HepG2 (cell line): Measurements from ENCODE around the gene PAMR1. TPM values are rescaled to one million over a fixed set of nuclear protein-coding genes. Genes with fewer than 3 reads are reported as not detected.

Experiments
- ATAC-seq: fragments of 200-7000 bp; cut with Tn5 transposase; 3 replicates; pipeline ENCODE4 v1.9.1; 2020; ENCODE audit warnings: mild to moderate bottlenecking, moderate library complexity
- BruUV-seq: library from RNA; stranded (reverse); fragments of 400-500 nt; replicated peaks from 2 replicates; lab custom pipeline; 2021; lab: Mats Ljungman, UMichigan
- CTCF ChIA-PET: fragments of 300-600 bp; formaldehyde crosslinking; extraction: SDS; loops from one replicate; lab custom pipeline; 2021; ENCODE audit warnings: low total read pairs, inconsistent platforms, low intra/inter-chr PET ratio; lab: Yijun Ruan, JAX
- POLR2A ChIA-PET: fragments of 350-600 bp; sonication (Branson Sonifier 250); formaldehyde crosslinking; loops from one replicate; lab custom pipeline; 2020; ENCODE audit warnings: antibody characterized with exemption, inconsistent platforms; lab: Yijun Ruan, JAX
- DNase-seq: peaks from one replicate; pipeline ENCODE4 v3.0.0-alpha.2; 2015; ENCODE audit warnings: low spot score
- FAIRE-seq: peaks from 3 replicates; lab custom pipeline; 2011; peaks lifted over from hg19 to GRCh38; lab: Jason Lieb, UNC
- H2AFZ ChIP-seq: one replicate; pipeline ENCODE4 v1.6.1; 2011; ENCODE audit warnings: low read length, inconsistent platforms
- H3K27ac ChIP-seq: fragments of 300-600 bp; 3 replicates; pipeline ENCODE4 v1.8.0; 2011; ENCODE audit warnings: mixed run types, mild to moderate bottlenecking, mixed read lengths, low read length, inconsistent platforms; ENCODE audit not compliant: insufficient read depth; ENCODE audit errors: extremely low read length
- H3K27me3 ChIP-seq, 2 experiments: fragments of 200-600 bp in 1 of 2; 2 replicates in 1 of 2; 3 replicates in 1 of 2; pipeline versions ENCODE4 v1.6.0 to v1.8.0; 2011; ENCODE audit warnings: low read length in 2 of 2, mild to moderate bottlenecking in 2 of 2, moderate library complexity in 2 of 2, inconsistent platforms in 1 of 2; ENCODE audit not compliant: insufficient read depth in 2 of 2, control insufficient read depth in 1 of 2
- H3K36me3 ChIP-seq, 2 experiments: fragments of 200-600 bp in 1 of 2; replicated peaks in 1 of 2; 2 replicates in 1 of 2; 3 replicates in 1 of 2; pipeline versions ENCODE4 v1.5.1 to v1.8.0; 2011; ENCODE audit warnings: low read length in 2 of 2, inconsistent platforms in 1 of 2; ENCODE audit not compliant: insufficient read depth in 2 of 2, control insufficient read depth in 1 of 2
- H3K4me1 ChIP-seq: 2 replicates; pipeline ENCODE4 v1.5.1; 2012; ENCODE audit warnings: low read length, inconsistent platforms; ENCODE audit not compliant: insufficient read depth
- H3K4me2 ChIP-seq: 2 replicates; pipeline ENCODE4 v1.6.0; 2011; ENCODE audit warnings: low read depth, low read length, inconsistent platforms
- H3K4me3 ChIP-seq, 3 experiments: fragments of 200-600 bp in 1 of 3; sonication (generic), shearing (Covaris generic) in 1 of 3; replicated peaks in 1 of 3; 2 replicates each; pipeline ENCODE4 v1.5.1; 2011 to 2016; ENCODE audit warnings: low read length in 3 of 3, inconsistent platforms in 2 of 3, low read depth in 2 of 3, mild to moderate bottlenecking in 2 of 3, control low read depth in 1 of 3, mixed read lengths in 1 of 3; ENCODE audit not compliant: insufficient read depth in 1 of 3
- H3K79me2 ChIP-seq: one replicate; pipeline ENCODE4 v1.6.1; 2011; ENCODE audit warnings: low read length, inconsistent platforms; ENCODE audit not compliant: insufficient read depth
- H3K9ac ChIP-seq: 2 replicates; pipeline ENCODE4 v1.6.0; 2011; ENCODE audit warnings: mild to moderate bottlenecking, low read depth, low read length, inconsistent platforms; ENCODE audit not compliant: insufficient read depth
- H3K9me3 ChIP-seq: 2 replicates; pipeline ENCODE4 v1.5.1; 2012; ENCODE audit warnings: mild to moderate bottlenecking, low read length
- H4K20me1 ChIP-seq: 2 replicates; pipeline ENCODE4 v1.6.0; 2011; ENCODE audit warnings: inconsistent platforms, mild to moderate bottlenecking, low read length, moderate library complexity; ENCODE audit not compliant: insufficient read depth
- CC2D1A ChIP-seq: sonication (generic); formaldehyde crosslinking; IDR thresholded peaks from 2 replicates; pipeline ENCODE4 v1.8.1; 2023; ENCODE audit warnings: mild to moderate bottlenecking, missing genetic modification reagents
- E2F5 ChIP-seq: sonication (generic); formaldehyde crosslinking; conservative IDR thresholded peaks from 2 replicates; pipeline ENCODE4 v1.4.0; 2020; ENCODE audit warnings: missing genetic modification reagents
- MTF2 ChIP-seq: sonication (generic); formaldehyde crosslinking; IDR thresholded peaks from 2 replicates; pipeline ENCODE4 v1.5.0; 2020; ENCODE audit warnings: missing genetic modification reagents, borderline replicate concordance
- SMC3 ChIP-seq: IDR thresholded peaks from 2 replicates; pipeline ENCODE4 v1.6.1; 2011; ENCODE audit warnings: low read length, improper control_type of control experiment
- SP4 ChIP-seq: sonication (generic); formaldehyde crosslinking; IDR thresholded peaks from 2 replicates; pipeline ENCODE4 v1.8.1; 2023; ENCODE audit warnings: mild to moderate bottlenecking, missing genetic modification reagents
- TRAFD1 ChIP-seq: sonication (generic); formaldehyde crosslinking; IDR thresholded peaks from 2 replicates; pipeline ENCODE4 v1.5.1; 2020; ENCODE audit warnings: missing genetic modification reagents, mild to moderate bottlenecking, borderline replicate concordance
- ZNF569 ChIP-seq: sonication (generic); formaldehyde crosslinking; IDR thresholded peaks from 2 replicates; pipeline ENCODE4 v1.5.0; 2020; ENCODE audit warnings: mild to moderate bottlenecking, missing genetic modification reagents, moderate library complexity, borderline replicate concordance
- ZNF770 ChIP-seq: sonication (generic); formaldehyde crosslinking; IDR thresholded peaks from 2 replicates; pipeline ENCODE4 v1.5.0; 2020; ENCODE audit warnings: mild to moderate bottlenecking, missing genetic modification reagents
- WGBS: methylation state at CpG from one replicate; pipeline ENCODE4 v1.1.6; 2017; ENCODE audit warnings: low lambda C conversion rate; 5-methylcytosine and 5-hydroxymethylcytosine counted together
- in situ Hi-C: cut with HindIII; loops from 2 replicates; pipeline ENCODE4 v1.10.0; 2017; ENCODE audit warnings: low pct_unique_long_range_greater_than_20kb; ENCODE audit not compliant: extremely low pct_ligation_motif_present
- intact Hi-C: fragments of 100-400 bp; cut with micrococcal nuclease; formaldehyde crosslinking; loops from one replicate; pipeline ENCODE4 v1.10.0; 2022; ENCODE audit not compliant: unreplicated experiment
- polyA plus RNA-seq, 8 experiments: library from polyadenylated mRNA; depleted of rRNA in 3 of 8; stranded (reverse) in 7 of 8; unstranded in 1 of 8; fragments of >200 nt; fragmentation: Illumina TruSeq in 4 of 8; extraction: Trizol in 4 of 8; gene quantifications; 2 replicates each; pipeline versions ENCODE4 v1.2.1 to v1.2.3, GENCODE V29; 2011 to 2016; ENCODE audit warnings: low read depth in 4 of 8, missing spikeins in 1 of 8, mixed read lengths in 1 of 8; ENCODE audit not compliant: insufficient read depth in 1 of 8
- total RNA-seq, 5 experiments: library from RNA; depleted of rRNA; stranded (reverse); fragments of >200 nt; fragmentation: Illumina TruSeq; extraction: Trizol; gene quantifications; 2 replicates each; pipeline ENCODE4 v1.2.3, GENCODE V29; 2016; ENCODE audit warnings: low read depth in 1 of 5

PAMR1 gene
- total and polyA plus RNA-seq, 2 of the 13 experiments (the other 11 are each of a cell fraction or from before 2014, with no cell fraction given) = not detected

GRCh38 chr11:35466058-35466457 is 59.4 kb downstream of the PAMR1 start:
- Histone ChIP-seq H3K79me2 (no peaks in the 10 kb centered on the region), H2AFZ (no peak overlapping the region), H3K4me3 (no peak overlapping the region), H3K4me2 (no peak overlapping the region), H4K20me1 (no peaks in the 10 kb centered on the region), H3K36me3 (no peaks in the 10 kb centered on the region), H3K9ac (no peak overlapping the region), H3K27ac (no peak overlapping the region), H3K4me1 (no peaks in the 10 kb centered on the region), H3K9me3 (no peaks in the 10 kb centered on the region)
- DNase-seq (no peak), FAIRE-seq (no peak)
- in situ Hi-C loops (no loop called here), intact Hi-C loops (no loop called here)
- POLR2A ChIA-PET = no interaction called here
- CTCF ChIA-PET = no interaction called here
- under 1% methylated on average over 3 of the region's 3 CpGs for WGBS
- TF ChIP-seq CC2D1A (CRISPR knock-in tag) = no peak
- no peak for TF ChIP-seq TRAFD1 (CRISPR knock-in tag)
- no peak for TF ChIP-seq E2F5 (CRISPR knock-in tag)
- no peak for TF ChIP-seq ZNF569 (CRISPR knock-in tag)
- TF ChIP-seq ZNF770 (CRISPR knock-in tag) = no peak
- no peak for TF ChIP-seq MTF2 (CRISPR knock-in tag)
- no peak for TF ChIP-seq SP4
- TF ChIP-seq SMC3 = no peak
- TF ChIP-seq, all 625 proteins: peak for 0
- peaks cover 0 to 31% of the 10 kb centered on the region in 2 experiments; a peak in 1 of 5 replicates for H3K27me3 ChIP-seq
- BruUV-seq = no TSS peak
- no peak for ATAC-seq
